Large intestine (tissue), 12 donors: ENCODE measurements around the gene NPC1L1. TPM values are rescaled to one million over a fixed set of nuclear protein-coding genes. Genes with fewer than 3 reads are reported as not detected.

Experiments
- DNase-seq, 2 donors: peaks; one replicate each; pipeline versions ENCODE4 v3.0.0 to v3.0.0-alpha.2; 2013
- H3K27ac ChIP-seq: one replicate; pipeline ENCODE4 v1.5.1; 2013; ENCODE audit warnings: low read length
- H3K27me3 ChIP-seq: 2 replicates; pipeline ENCODE4 v1.6.1; 2013; ENCODE audit warnings: low read length; ENCODE audit not compliant: control insufficient read depth, insufficient read depth
- H3K36me3 ChIP-seq: 2 replicates; pipeline ENCODE4 v1.6.1; 2013; ENCODE audit warnings: low read length; ENCODE audit not compliant: control insufficient read depth, insufficient read depth
- H3K4me1 ChIP-seq: one replicate; pipeline ENCODE4 v1.6.1; 2013; ENCODE audit warnings: low read length; ENCODE audit not compliant: control insufficient read depth, insufficient read depth
- H3K4me3 ChIP-seq: one replicate; pipeline ENCODE4 v1.5.1; 2013; ENCODE audit warnings: low read length
- H3K9me3 ChIP-seq: one replicate; pipeline ENCODE4 v1.6.1; 2013; ENCODE audit warnings: mild to moderate bottlenecking, low read depth, low read length, moderate library complexity; ENCODE audit not compliant: control insufficient read depth
- whole genome bisulfite sequencing: methylation state at CpG from one replicate; pipeline ENCODE4 v1.1.5; 2013; ENCODE audit warnings: low lambda C conversion rate; ENCODE audit not compliant: insufficient coverage; 5-methylcytosine and 5-hydroxymethylcytosine counted together
- long read RNA-seq, 11 donors: transcript quantifications; one replicate each; lab custom pipeline, GENCODE V29; 2026
- polyA plus RNA-seq: library from polyadenylated mRNA; unstranded; fragments of 120-200 nt; gene quantifications from one replicate; pipeline ENCODE4 v1.2.1, GENCODE V29; 2013

The NPC1L1 gene, protein sequence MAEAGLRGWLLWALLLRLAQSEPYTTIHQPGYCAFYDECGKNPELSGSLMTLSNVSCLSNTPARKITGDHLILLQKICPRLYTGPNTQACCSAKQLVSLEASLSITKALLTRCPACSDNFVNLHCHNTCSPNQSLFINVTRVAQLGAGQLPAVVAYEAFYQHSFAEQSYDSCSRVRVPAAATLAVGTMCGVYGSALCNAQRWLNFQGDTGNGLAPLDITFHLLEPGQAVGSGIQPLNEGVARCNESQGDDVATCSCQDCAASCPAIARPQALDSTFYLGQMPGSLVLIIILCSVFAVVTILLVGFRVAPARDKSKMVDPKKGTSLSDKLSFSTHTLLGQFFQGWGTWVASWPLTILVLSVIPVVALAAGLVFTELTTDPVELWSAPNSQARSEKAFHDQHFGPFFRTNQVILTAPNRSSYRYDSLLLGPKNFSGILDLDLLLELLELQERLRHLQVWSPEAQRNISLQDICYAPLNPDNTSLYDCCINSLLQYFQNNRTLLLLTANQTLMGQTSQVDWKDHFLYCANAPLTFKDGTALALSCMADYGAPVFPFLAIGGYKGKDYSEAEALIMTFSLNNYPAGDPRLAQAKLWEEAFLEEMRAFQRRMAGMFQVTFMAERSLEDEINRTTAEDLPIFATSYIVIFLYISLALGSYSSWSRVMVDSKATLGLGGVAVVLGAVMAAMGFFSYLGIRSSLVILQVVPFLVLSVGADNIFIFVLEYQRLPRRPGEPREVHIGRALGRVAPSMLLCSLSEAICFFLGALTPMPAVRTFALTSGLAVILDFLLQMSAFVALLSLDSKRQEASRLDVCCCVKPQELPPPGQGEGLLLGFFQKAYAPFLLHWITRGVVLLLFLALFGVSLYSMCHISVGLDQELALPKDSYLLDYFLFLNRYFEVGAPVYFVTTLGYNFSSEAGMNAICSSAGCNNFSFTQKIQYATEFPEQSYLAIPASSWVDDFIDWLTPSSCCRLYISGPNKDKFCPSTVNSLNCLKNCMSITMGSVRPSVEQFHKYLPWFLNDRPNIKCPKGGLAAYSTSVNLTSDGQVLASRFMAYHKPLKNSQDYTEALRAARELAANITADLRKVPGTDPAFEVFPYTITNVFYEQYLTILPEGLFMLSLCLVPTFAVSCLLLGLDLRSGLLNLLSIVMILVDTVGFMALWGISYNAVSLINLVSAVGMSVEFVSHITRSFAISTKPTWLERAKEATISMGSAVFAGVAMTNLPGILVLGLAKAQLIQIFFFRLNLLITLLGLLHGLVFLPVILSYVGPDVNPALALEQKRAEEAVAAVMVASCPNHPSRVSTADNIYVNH (N-terminal part only)
- polyA plus RNA-seq: 63.9 TPM
- long read RNA-seq, donor 1, full-length matches to known transcripts: 1 of 7 reads
- long read RNA-seq, donor 1, partial matches to known transcripts: 6 of 7 reads
- long read RNA-seq, donor 1, other reads (novel, unspliced or antisense): 0 of 7 reads
- long read RNA-seq, donor 2, full-length matches to known transcripts: 3 of 32 reads
- long read RNA-seq, donor 2, partial matches to known transcripts: 29 of 32 reads
- long read RNA-seq, donor 2, other reads (novel, unspliced or antisense): 0 of 32 reads
- long read RNA-seq, donor 3, partial matches to known transcripts: 13 of 13 reads
- long read RNA-seq, donor 3, other reads (novel, unspliced or antisense): 0 of 13 reads
- long read RNA-seq, donor 4: 0 reads
- long read RNA-seq, donor 5: 0 reads
- long read RNA-seq, donor 6, full-length matches to known transcripts: 3 of 29 reads
- long read RNA-seq, donor 6, partial matches to known transcripts: 26 of 29 reads
- long read RNA-seq, donor 6, other reads (novel, unspliced or antisense): 0 of 29 reads
- long read RNA-seq, donor 7: 0 reads
- long read RNA-seq, donor 8, full-length matches to known transcripts: 1 of 19 reads
- long read RNA-seq, donor 8, partial matches to known transcripts: 18 of 19 reads
- long read RNA-seq, donor 8, other reads (novel, unspliced or antisense): 0 of 19 reads
- long read RNA-seq, donor 9, full-length matches to known transcripts: 1 of 20 reads
- long read RNA-seq, donor 9, partial matches to known transcripts: 19 of 20 reads
- long read RNA-seq, donor 9, other reads (novel, unspliced or antisense): 0 of 20 reads
- long read RNA-seq, donor 10, full-length matches to known transcripts: 4 of 20 reads
- long read RNA-seq, donor 10, partial matches to known transcripts: 16 of 20 reads
- long read RNA-seq, donor 10, other reads (novel, unspliced or antisense): 0 of 20 reads
- long read RNA-seq, donor 11, full-length matches to known transcripts: 2 of 37 reads
- long read RNA-seq, donor 11, partial matches to known transcripts: 35 of 37 reads
- long read RNA-seq, donor 11, other reads (novel, unspliced or antisense): 0 of 37 reads

- peak; percentile 85 to 94 for DNase-seq
- peak within 1 kb of the TSS; percentile 95 for H3K27ac ChIP-seq
Measured at GRCh38 chr7:44541028-44541869, at the start of gene NPC1L1. NPC1L1 (minus strand) TSS chr7:44541330; CDS start chr7:44541259, 71 bp downstream.

DNA sequence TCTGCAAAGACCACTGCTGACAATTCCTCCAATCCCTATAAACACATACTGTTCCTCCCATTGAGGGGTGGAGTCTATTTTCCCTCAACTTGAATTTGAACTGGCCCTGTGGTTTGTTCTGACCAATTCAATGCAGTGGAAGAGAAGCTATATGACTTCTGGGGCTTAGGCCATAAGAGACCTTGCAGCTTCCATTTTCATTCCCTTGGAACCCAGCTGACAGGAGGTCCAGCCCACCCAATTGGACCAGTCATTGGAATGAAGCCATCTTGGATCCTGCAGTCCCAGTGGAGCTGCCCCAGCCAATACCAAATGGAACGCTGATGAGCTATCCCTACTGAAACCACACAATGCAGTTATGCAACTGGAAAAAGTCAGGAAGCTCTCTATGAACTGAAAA is 49.8 kb upstream of the NPC1L1 start:
- Histone ChIP-seq H3K27me3 (no peaks in the 10 kb centered on the region), H3K27ac (no peak overlapping the region), H3K36me3 (no peaks in the 10 kb centered on the region), H3K9me3 (no peaks in the 10 kb centered on the region), H3K4me1 (peaks cover 3% of the 10 kb centered on the region), H3K4me3 (no peak overlapping the region)
- WGBS: no CpG with 5 or more reads among the region's 1 CpG
- no peak for DNase-seq

More at GRCh38 chr7:44541028-44541869, at the start of gene NPC1L1:
- Histone ChIP-seq H3K9me3 (peaks cover 10% of the 10 kb centered on the region), H3K27me3 (no peaks in the 10 kb centered on the region), H3K4me3 (peak within 1 kb of the TSS; percentile 46), H3K36me3 (peaks cover 7% of the 10 kb centered on the region), H3K4me1 (peaks cover 64% of the 10 kb centered on the region)
- no CpG with 5 or more reads among the region's 20 CpGs for WGBS

DNA sequence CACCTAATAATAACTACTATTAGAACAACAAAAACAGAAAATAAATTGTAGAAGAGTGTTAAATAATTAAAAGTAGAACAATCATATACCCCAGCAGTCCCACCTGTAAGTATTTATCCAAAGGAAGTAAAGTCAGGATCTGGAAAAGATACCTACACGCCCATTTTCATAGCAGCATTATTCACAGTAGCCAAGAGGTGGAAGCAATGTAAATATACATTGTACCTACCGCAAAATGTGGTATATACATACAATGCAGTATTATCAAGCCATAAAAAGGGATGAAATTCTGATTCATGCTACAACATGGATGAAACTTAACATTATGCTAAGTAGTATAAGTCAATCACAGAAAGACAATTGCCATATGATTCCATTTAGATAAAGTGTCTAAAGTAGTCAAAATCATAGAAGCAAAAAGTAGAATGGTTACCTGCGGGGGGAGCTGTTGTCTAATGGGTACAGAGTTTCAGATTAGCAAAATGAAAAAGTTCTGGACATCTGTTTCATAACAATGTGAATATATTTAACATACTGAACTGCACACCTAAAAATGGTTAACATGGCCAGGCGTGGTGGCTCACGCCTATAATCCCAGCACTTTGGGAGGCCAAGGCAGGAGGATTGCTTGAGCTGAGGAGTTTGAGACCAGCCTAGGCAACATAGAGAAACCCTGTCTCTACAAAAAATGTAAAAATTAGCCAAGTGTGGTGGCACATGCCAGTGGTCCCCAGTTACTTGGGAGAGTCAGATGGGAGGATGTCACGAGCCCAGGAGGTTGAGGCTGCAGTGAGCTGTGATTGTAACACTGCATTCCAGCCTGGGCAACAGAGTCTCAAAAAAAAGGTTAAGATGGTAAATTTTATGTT is 46.9 kb upstream of the NPC1L1 start:
- Histone ChIP-seq H3K4me3 (no peak overlapping the region), H3K4me1 (peaks cover 5% of the 10 kb centered on the region), H3K27me3 (no peaks in the 10 kb centered on the region), H3K9me3 (no peaks in the 10 kb centered on the region), H3K36me3 (no peaks in the 10 kb centered on the region), H3K27ac (no peak overlapping the region)
- WGBS: 0% methylated on average over 1 of the region's 6 CpGs
- peak; percentile 42 to 62 for DNase-seq

DNA sequence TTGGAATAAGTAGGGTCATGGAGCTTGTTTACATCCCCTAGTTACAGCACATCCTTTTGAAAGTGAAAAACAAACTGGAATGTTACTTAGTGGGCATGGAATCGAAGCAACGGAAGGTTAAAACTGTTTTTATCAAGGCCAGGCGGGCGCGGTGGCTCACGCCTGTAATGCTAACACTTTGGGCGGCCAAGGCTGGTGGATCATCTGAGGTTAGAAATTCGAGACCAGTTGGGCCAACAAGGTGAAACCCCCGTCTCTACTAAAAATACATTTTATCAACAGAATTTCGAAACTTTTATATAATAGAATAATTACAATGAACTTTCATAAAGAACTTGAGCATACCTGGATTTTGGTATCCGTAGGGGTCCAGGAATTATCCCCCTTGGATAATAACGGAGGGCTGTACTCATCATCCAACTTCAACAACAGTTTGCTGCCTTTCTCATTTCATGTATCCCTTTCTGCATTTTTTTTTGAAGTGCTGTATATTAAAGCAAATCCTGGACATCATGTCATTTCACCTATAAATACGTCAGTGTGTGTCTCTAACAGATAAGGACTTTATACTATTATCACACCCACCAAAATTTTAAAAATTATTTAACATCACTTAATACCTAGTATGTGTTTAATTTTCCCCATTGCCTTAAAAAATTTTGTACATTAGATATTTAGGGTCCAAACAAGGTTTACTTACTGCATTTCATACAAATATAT is 42.2 kb upstream of the NPC1L1 start:
- Histone ChIP-seq H3K4me3 (peak overlapping the region; percentile 65), H3K4me1 (peaks cover 12% of the 10 kb centered on the region), H3K27me3 (no peaks in the 10 kb centered on the region), H3K9me3 (no peaks in the 10 kb centered on the region), H3K36me3 (peaks cover 16% of the 10 kb centered on the region), H3K27ac (peak overlapping the region; percentile 98)
- no peak for DNase-seq
- 92% methylated on average over 2 of the region's 13 CpGs for WGBS

GRCh38 chr7:44581879-44582603 is 40.9 kb upstream of the NPC1L1 start, which contains the start of gene TMED4:
TMED4 (minus strand) TSS chr7:44582231; CDS start chr7:44582206, 25 bp downstream.
- WGBS: no CpG with 5 or more reads among the region's 71 CpGs
- Histone ChIP-seq H3K36me3 (peaks cover 23% of the 10 kb centered on the region), H3K27ac (peak within 1 kb of the TSS; percentile 98), H3K27me3 (no peaks in the 10 kb centered on the region), H3K4me1 (peaks cover 12% of the 10 kb centered on the region), H3K4me3 (peak within 1 kb of the TSS; percentile 85), H3K9me3 (no peaks in the 10 kb centered on the region)
- peak; percentile 99 to 100 for DNase-seq

DNA sequence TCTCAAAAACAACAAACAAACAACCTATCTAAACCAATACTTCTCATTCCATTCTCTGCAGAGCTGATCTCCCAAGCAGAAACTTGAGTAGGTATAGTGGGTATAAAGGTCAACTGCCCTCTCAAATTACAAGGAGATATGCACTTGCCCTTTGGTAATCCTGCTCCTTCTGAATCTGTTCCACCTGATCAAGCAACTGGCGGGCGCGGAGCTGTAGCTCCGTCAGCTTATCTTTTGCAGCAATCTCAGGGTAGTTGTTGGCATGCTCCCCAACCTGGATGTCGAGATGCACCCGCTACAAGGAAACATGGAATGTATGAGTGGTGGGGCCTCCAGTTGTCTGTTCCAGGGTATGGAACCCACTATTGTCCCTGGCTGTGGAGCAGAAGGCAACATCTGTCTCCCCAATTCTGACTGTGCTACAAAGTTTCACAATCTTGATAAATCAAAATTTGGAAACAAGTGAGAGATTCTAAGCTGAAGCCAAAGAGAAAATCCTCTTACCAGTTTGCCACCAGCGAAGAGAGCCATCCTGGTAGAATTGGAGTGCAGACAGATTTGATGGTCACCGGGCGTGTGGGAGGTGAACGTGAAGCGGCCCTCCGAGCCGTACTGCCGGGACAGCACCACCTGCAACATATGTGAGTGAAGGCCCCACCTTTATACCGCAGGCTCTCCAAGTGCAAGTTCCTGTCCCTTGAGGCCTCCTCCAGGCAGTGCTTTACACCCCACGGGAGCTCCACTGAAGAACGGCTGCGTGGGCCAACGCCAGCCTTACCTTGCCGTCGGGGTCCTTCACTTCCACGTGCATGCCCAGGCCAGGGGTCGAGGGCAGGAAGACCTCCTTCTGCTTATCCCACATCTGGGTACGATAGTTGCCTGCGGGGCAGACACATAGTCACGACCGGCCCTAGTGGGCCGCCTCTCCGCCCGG is 40.1 kb upstream of the NPC1L1 start:
- Histone ChIP-seq H3K27me3 (no peaks in the 10 kb centered on the region), H3K4me3 (peak overlapping the region; percentile 85), H3K36me3 (peaks cover 25% of the 10 kb centered on the region), H3K4me1 (peaks cover 12% of the 10 kb centered on the region), H3K9me3 (no peaks in the 10 kb centered on the region), H3K27ac (peak overlapping the region; percentile 98)
- DNase-seq: peak; percentile 76 to 86
- WGBS: no CpG with 5 or more reads among the region's 30 CpGs
